Tibial nerve (tissue), 4 donors: ENCODE data around the gene ZFP92.

Experiments
- EP300 ChIP-seq, 2 donors: sonication (generic); formaldehyde crosslinking; IDR thresholded peaks; one replicate each; pipeline ENCODE4 v1.6.1; 2017; ENCODE audit warnings: antibody characterized with exemption in 2 of 2, mild to moderate bottlenecking in 1 of 2
- POLR2A ChIP-seq, 2 donors: fragments of 450-650 bp; IDR thresholded peaks; one replicate each; pipeline ENCODE4 v1.6.1; 2017; ENCODE audit warnings: antibody characterized with exemption in 2 of 2, mild to moderate bottlenecking in 2 of 2, moderate library complexity in 2 of 2
- TF ChIP-seq, protein P1 (sequence below), 5 experiments: fragments of 200-600 bp in 3 of 5; fragments of 450-650 bp in 2 of 5; sonication (generic) in 3 of 5; IDR thresholded peaks; one replicate each; pipeline ENCODE4 v1.5.1; 2016 to 2019; ENCODE audit warnings: antibody characterized with exemption in 5 of 5, mild to moderate bottlenecking in 3 of 5, moderate library complexity in 2 of 5

DNA sequence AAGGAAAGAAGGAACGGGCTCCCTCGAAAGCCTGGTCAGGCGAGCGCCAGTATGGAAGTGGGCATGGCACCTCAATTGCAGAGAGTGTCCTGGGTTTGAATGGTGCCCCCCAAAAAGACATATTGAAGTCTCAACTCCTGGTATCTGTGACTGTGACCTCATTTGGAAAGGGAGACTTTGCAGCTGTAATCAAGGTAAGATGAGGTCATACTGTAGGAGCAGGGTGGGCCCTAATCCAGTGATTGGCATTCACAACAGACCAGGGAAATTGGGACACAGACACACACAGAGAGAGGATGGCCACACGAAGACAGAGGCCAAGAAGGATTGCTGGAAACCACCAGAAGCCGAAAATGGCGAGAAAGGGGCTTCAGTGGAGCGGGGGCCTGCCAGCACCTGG lies 6.4 kb downstream of the ZFP92 start:
- TF ChIP-seq, protein P1, sequence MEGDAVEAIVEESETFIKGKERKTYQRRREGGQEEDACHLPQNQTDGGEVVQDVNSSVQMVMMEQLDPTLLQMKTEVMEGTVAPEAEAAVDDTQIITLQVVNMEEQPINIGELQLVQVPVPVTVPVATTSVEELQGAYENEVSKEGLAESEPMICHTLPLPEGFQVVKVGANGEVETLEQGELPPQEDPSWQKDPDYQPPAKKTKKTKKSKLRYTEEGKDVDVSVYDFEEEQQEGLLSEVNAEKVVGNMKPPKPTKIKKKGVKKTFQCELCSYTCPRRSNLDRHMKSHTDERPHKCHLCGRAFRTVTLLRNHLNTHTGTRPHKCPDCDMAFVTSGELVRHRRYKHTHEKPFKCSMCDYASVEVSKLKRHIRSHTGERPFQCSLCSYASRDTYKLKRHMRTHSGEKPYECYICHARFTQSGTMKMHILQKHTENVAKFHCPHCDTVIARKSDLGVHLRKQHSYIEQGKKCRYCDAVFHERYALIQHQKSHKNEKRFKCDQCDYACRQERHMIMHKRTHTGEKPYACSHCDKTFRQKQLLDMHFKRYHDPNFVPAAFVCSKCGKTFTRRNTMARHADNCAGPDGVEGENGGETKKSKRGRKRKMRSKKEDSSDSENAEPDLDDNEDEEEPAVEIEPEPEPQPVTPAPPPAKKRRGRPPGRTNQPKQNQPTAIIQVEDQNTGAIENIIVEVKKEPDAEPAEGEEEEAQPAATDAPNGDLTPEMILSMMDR (IDR thresholded peaks at IDR 0.05), result no peak
- no peak for TF ChIP-seq POLR2A (IDR thresholded peaks at IDR 0.05)
- no peak for TF ChIP-seq EP300 (IDR thresholded peaks at IDR 0.05)
